Activated naive CD4-positive, alpha-beta T cell treated with anti-CD3 and anti-CD28 coated beads for 36 hours (primary cell): ENCODE measurements around the gene RPL38. TPM values are rescaled to one million over a fixed set of nuclear protein-coding genes. Genes with fewer than 3 reads are reported as not detected.

Experiments
- CTCF ChIA-PET: fragments of 350-600 bp; sonication (Branson Sonifier 250); formaldehyde crosslinking; loops from one replicate; lab custom pipeline; 2021; ENCODE audit warnings: antibody characterized with exemption; lab: Charles Lee
- DNase-seq: peaks from one replicate; pipeline ENCODE4 v3.0.0-alpha.2; 2020
- H3K27ac Mint-ChIP-seq: one replicate; pipeline ENCODE4 v1.8.0; 2021; ENCODE audit warnings: mild to moderate bottlenecking, mixed read lengths
- H3K27me3 Mint-ChIP-seq: one replicate; pipeline ENCODE4 v1.8.0; 2021; ENCODE audit warnings: low read depth, mixed read lengths
- H3K36me3 Mint-ChIP-seq: one replicate; pipeline ENCODE4 v1.8.0; 2021; ENCODE audit warnings: low read depth, mixed read lengths
- H3K4me1 Mint-ChIP-seq: one replicate; pipeline ENCODE4 v1.8.0; 2021; ENCODE audit warnings: low read depth, mixed read lengths
- H3K4me3 Mint-ChIP-seq: one replicate; pipeline ENCODE4 v1.8.0; 2021; ENCODE audit warnings: mild to moderate bottlenecking, moderate library complexity, mixed read lengths
- H3K9me3 Mint-ChIP-seq: one replicate; pipeline ENCODE4 v1.8.0; 2021; ENCODE audit warnings: mixed read lengths
- intact Hi-C: fragments of 100-400 bp; cut with micrococcal nuclease; formaldehyde crosslinking; loops from one replicate; pipeline ENCODE4 v1.15.1; 2023
- total RNA-seq, 2 experiments: library from RNA; stranded (reverse); gene quantifications; one replicate each; pipeline ENCODE4 v1.2.3, GENCODE V29; 2021

Gene RPL38
- total RNA-seq, 2 experiments from 2014 or later, result 1,784 to 1,916 TPM

DNA sequence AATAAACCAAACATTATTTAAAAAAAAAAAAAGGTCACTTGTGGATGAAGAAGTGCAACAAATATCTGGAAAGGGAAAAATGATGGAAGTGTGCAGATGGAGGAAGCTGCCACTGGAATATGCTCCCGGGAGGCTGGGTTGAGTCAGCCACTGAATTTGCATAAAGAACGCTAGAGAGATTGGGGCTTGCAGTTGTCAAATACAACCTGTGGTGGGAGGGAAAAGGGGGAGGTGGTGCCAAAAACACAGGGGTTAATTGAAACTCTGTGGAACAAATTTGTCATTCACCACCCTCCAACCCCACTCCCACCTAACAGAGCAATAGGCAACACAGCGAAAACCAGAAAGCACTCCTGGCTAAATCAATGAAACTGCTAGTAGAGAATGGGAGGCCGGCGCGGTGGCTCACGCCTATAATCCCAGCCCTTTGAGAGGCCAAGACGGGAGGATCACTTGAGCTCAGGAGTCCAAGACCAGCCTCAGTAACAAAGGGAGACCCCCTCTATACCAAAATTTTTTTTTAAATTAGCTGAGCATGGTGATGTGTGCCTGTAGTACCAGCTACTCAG, 37.6 kb upstream of the RPL38 start:
- peaks cover 1% of the 10 kb centered on the region for H3K4me1 Mint-ChIP-seq
- no peaks in the 10 kb centered on the region for H3K9me3 Mint-ChIP-seq
- H3K36me3 Mint-ChIP-seq, result no peaks in the 10 kb centered on the region
- no peak overlapping the region for H3K4me3 Mint-ChIP-seq
- H3K27ac Mint-ChIP-seq, result no peak overlapping the region
- no peak for DNase-seq
- peaks cover 12% of the 10 kb centered on the region for H3K27me3 Mint-ChIP-seq
- intact Hi-C loops, result no loop called here
- CTCF ChIA-PET, result no interaction called here

DNA sequence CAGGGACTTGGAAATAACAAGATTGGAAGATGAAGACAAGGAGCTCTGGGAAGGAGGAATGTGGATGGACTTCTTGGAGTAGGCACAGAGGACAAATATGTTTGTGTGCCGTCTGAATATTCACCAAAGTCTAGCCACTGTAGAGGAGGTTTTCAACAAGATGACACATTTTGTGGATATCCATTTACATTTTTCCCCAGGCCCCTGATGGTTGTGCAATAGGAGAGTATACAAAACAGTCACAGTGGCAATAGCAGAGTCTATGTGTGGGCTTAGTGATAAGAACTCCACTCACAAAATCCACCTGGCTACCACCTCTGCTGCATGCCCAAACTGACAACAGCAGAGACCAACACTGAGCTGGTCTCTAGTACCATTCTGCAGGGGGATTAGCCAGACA, 32.6 kb upstream of the RPL38 start:
- H3K27me3 Mint-ChIP-seq, result peaks cover 10% of the 10 kb centered on the region
- no peak for DNase-seq
- no peak overlapping the region for H3K4me3 Mint-ChIP-seq
- intact Hi-C loops, result loop anchor here (10.0 kb wide), 1 partner anchor 176 kb away; no protein-coding TSS in a partner anchor
- H3K4me1 Mint-ChIP-seq, result peaks cover 1% of the 10 kb centered on the region
- H3K27ac Mint-ChIP-seq, result no peak overlapping the region
- CTCF ChIA-PET, result interaction anchor here (1.3 kb wide), 1 partner anchor 741 kb away, joined by 3 read pairs; no protein-coding TSS in a partner anchor
- no peaks in the 10 kb centered on the region for H3K9me3 Mint-ChIP-seq
- no peaks in the 10 kb centered on the region for H3K36me3 Mint-ChIP-seq

DNA sequence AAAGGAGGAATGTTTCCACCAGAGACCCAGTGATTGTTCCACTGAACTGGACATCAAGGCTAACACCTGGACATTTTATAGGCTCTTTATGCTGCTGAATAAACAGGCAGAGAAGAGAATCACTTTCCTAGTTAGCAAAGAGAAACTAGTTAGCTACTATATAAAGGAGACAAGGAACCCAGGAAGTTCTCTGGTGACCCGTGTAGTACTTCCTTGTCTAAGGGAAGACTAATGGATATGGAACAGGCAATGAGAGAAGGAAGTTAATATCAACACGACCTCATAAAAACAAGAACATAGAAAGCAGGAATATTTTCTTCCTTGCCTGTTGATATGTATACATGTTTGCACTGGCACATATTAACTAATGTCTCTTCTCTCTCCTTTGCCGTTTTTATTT, 30.8 kb upstream of the RPL38 start:
- Mint-ChIP-seq H3K36me3 (no peaks in the 10 kb centered on the region), H3K4me1 (no peaks in the 10 kb centered on the region), H3K27me3 (peaks cover 10% of the 10 kb centered on the region), H3K9me3 (no peaks in the 10 kb centered on the region), H3K27ac (no peak overlapping the region), H3K4me3 (no peak overlapping the region)
- CTCF ChIA-PET, result interaction anchor here (0.6 to 0.9 kb wide), 2 partner anchors 10 to 67 kb away, joined by 4 to 6 read pairs; no protein-coding TSS in a partner anchor
- DNase-seq, result no peak
- intact Hi-C loops, result loop anchor here (10.0 kb wide), 1 partner anchor 178 kb away; no protein-coding TSS in a partner anchor

DNA sequence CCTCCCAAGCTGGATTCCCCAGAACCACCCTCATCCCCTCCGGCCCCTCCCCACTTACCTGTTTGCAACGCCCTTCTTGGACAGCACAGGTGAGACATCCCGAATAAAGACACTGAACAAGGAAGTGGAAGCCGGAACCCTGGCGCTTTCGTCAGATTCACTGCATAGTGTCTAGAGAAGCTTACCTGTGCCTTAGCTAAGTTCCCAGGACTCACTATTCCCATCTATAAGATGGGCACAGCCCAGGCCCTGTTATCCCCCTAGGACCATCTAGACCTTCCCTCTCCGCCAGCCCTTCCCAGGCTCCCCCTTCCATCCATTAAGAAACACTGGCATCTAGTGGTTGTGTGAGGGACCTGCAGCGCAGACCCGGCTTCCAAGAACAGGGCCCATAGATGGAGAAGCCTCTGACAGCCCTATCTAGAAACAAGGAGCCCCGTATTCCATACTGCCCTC, 26.9 kb upstream of the RPL38 start:
- intact Hi-C loops, result loop anchor here (1.0 to 10.0 kb wide), 6 partner anchors 86 to 747 kb away; partner anchors contain the start of gene SDK2
- Mint-ChIP-seq H3K36me3 (no peaks in the 10 kb centered on the region), H3K27ac (no peak overlapping the region), H3K4me3 (no peak overlapping the region), H3K9me3 (no peaks in the 10 kb centered on the region), H3K27me3 (peaks cover 13% of the 10 kb centered on the region), H3K4me1 (no peaks in the 10 kb centered on the region)
- CTCF ChIA-PET, result interaction anchor here (0.7 to 2.0 kb wide), 8 partner anchors 16 to 921 kb away, joined by 3 to 6 read pairs (median 4); no protein-coding TSS in a partner anchor
- peak; percentile 67 for DNase-seq

DNA sequence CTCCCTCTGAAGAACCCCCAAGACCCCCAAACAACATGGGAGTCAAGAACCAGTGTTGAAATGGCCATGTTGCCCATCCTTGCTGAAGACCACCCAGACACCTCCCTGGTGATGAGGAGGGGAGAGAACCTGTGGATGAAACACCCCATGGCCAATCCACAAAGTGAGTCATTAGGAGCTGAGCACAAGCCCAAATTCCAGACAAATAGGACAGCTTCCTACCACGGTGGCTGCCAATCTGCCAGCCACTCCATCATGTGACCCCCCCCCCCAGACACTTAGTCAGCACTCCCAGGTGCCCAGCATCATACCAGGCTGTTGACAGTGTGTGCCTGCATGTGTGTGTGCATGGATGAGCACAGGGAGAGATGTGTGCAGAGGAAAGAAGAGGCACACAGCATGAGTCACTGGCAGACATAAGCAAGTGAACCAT, 26.4 kb upstream of the RPL38 start:
- Mint-ChIP-seq H3K4me1 (no peaks in the 10 kb centered on the region), H3K9me3 (no peaks in the 10 kb centered on the region), H3K4me3 (no peak overlapping the region), H3K36me3 (no peaks in the 10 kb centered on the region), H3K27me3 (peaks cover 13% of the 10 kb centered on the region), H3K27ac (no peak overlapping the region)
- intact Hi-C loops, result loop anchor here (2.0 to 10.0 kb wide), 4 partner anchors 182 to 535 kb away; partner anchors contain the start of gene SDK2
- DNase-seq, result no peak
- CTCF ChIA-PET, result interaction anchor here (0.7 to 2.0 kb wide), 7 partner anchors 17 to 922 kb away, joined by 3 to 6 read pairs (median 3); no protein-coding TSS in a partner anchor

- no peak overlapping the region for H3K27ac Mint-ChIP-seq
- H3K36me3 Mint-ChIP-seq, result no peaks in the 10 kb centered on the region
- H3K27me3 Mint-ChIP-seq, result peaks cover 13% of the 10 kb centered on the region
- no peak overlapping the region for H3K4me3 Mint-ChIP-seq
- CTCF ChIA-PET, result interaction anchor here (1.2 to 1.6 kb wide), 2 partner anchors 20 to 750 kb away, joined by 3 read pairs; no protein-coding TSS in a partner anchor
- no peaks in the 10 kb centered on the region for H3K9me3 Mint-ChIP-seq
- no peaks in the 10 kb centered on the region for H3K4me1 Mint-ChIP-seq
- intact Hi-C loops, result loop anchor here (5.0 to 10.0 kb wide), 3 partner anchors 185 to 537 kb away; partner anchors contain the start of gene SDK2
- DNase-seq, result no peak
These were observed 23.9 kb upstream of the RPL38 start for GRCh38 chr17:74179576-74179975.

- no peak for DNase-seq
- no peak overlapping the region for H3K4me3 Mint-ChIP-seq
- intact Hi-C loops, result no loop called here
- CTCF ChIA-PET, result interaction anchor here (1.2 to 1.6 kb wide), 2 partner anchors 19 to 750 kb away, joined by 3 read pairs; no protein-coding TSS in a partner anchor
- H3K27ac Mint-ChIP-seq, result no peak overlapping the region
- H3K4me1 Mint-ChIP-seq, result no peaks in the 10 kb centered on the region
- H3K36me3 Mint-ChIP-seq, result no peaks in the 10 kb centered on the region
- H3K9me3 Mint-ChIP-seq, result no peaks in the 10 kb centered on the region
- H3K27me3 Mint-ChIP-seq, result peaks cover 13% of the 10 kb centered on the region
These were observed 23.1 kb upstream of the RPL38 start for GRCh38 chr17:74180336-74180735.

- H3K36me3 Mint-ChIP-seq, result no peaks in the 10 kb centered on the region
- no peak overlapping the region for H3K27ac Mint-ChIP-seq
- H3K9me3 Mint-ChIP-seq, result no peaks in the 10 kb centered on the region
- CTCF ChIA-PET, result interaction anchor here (0.6 to 1.6 kb wide), 2 partner anchors 18 to 162 kb away, joined by 3 to 5 read pairs; no protein-coding TSS in a partner anchor
- intact Hi-C loops, result no loop called here
- no peaks in the 10 kb centered on the region for H3K4me1 Mint-ChIP-seq
- no peak overlapping the region for H3K4me3 Mint-ChIP-seq
- no peak for DNase-seq
- peaks cover 11% of the 10 kb centered on the region for H3K27me3 Mint-ChIP-seq
These were observed 22.1 kb upstream of the RPL38 start for GRCh38 chr17:74181341-74181740.

DNA sequence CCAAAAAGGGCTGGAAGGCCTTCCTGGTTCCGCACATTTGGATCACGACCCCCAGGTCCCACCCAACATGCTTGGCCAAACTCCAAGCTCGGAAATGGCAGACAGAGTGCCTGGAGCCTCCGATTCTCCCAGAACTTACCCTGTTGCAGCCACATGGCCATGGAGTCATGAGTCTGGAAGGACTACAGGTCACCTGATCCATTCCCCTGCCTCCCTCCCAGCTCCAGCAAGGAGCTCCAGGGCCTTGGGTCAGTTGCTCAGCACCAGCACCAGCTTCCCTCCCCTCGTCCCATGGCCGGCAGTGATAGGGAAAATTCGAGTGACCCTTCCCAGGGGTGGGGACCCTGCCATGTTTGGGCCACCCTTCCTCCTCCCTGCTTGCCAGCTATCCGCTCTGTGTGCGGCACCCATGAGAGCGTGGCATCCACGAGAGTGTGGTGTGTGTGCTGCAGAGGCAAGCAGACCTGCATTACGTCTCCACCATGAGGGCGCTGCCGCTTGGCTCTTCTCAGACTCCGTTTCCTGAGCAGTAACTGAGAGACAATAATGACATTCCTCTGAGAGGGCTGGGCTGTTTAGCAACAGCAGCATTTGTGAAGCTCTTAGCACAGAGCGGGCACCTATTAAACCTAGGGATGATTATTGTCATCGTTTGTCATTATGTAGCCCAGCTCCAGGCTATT, 21.3 kb upstream of the RPL38 start:
- CTCF ChIA-PET, result interaction anchor here (0.7 to 1.2 kb wide), 2 partner anchors 9 to 184 kb away, joined by 3 to 4 read pairs; no protein-coding TSS in a partner anchor
- Mint-ChIP-seq H3K4me1 (no peaks in the 10 kb centered on the region), H3K9me3 (no peaks in the 10 kb centered on the region), H3K36me3 (no peaks in the 10 kb centered on the region), H3K4me3 (no peak overlapping the region), H3K27ac (no peak overlapping the region), H3K27me3 (peaks cover 4% of the 10 kb centered on the region)
- intact Hi-C loops, result no loop called here
- DNase-seq, result no peak

DNA sequence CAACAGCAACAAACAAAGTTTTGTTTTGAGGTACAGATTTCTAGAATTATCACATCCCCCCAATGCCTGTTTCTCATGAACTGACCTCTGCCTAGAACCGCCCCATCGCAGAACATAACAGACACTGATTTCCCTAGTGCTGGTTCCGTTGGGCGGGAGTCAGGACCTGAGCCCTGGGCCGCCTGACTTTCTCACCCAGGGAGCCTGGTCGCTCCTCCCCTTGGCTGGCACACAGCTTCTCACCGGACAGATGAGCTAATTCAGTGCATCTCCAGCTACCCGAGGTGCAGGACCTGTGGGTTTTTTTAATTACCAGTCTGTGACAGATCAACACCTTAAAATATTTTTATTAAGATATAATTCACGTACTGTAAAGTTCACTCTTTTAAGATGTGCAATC, 20.1 kb upstream of the RPL38 start:
- CTCF ChIA-PET, result no interaction called here
- DNase-seq, result no peak
- Mint-ChIP-seq H3K36me3 (no peaks in the 10 kb centered on the region), H3K27ac (no peak overlapping the region), H3K4me3 (no peak overlapping the region), H3K27me3 (peaks cover 3% of the 10 kb centered on the region), H3K9me3 (no peaks in the 10 kb centered on the region), H3K4me1 (no peaks in the 10 kb centered on the region)
- intact Hi-C loops, result no loop called here

GRCh38 chr17:74185571-74186185, 17.8 kb upstream of the RPL38 start:
- Mint-ChIP-seq H3K4me3 (no peak overlapping the region), H3K27ac (no peak overlapping the region), H3K27me3 (no peaks in the 10 kb centered on the region), H3K9me3 (no peaks in the 10 kb centered on the region), H3K4me1 (no peaks in the 10 kb centered on the region), H3K36me3 (no peaks in the 10 kb centered on the region)
- intact Hi-C loops, result no loop called here
- DNase-seq, result no peak
- CTCF ChIA-PET, result no interaction called here

DNA sequence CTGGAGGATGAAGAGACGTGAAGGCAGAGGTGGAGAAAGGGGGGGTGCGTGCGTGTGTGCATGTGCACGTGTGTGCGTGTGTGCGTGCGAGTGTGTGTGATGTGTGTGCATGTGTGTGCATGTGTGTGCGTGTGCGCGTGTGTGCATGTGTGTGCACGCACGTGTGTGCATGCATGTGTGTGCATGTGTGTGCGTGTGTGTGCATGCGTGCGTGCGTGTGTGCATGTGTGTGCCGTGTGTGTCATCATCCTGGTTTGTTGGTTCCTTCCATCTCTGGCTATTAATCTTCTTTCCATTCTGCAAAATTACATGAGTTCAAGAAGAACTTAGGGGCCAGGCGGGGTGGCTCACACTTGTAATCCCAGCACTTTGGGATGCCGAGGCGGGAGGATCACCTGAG, 17.0 kb upstream of the RPL38 start:
- intact Hi-C loops, result no loop called here
- no peak overlapping the region for H3K4me3 Mint-ChIP-seq
- H3K4me1 Mint-ChIP-seq, result no peaks in the 10 kb centered on the region
- no peaks in the 10 kb centered on the region for H3K27me3 Mint-ChIP-seq
- DNase-seq, result no peak
- no peaks in the 10 kb centered on the region for H3K36me3 Mint-ChIP-seq
- H3K27ac Mint-ChIP-seq, result no peak overlapping the region
- CTCF ChIA-PET, result interaction anchor here (1.9 kb wide), 1 partner anchor 13 kb away, joined by 9 read pairs; no protein-coding TSS in a partner anchor
- H3K9me3 Mint-ChIP-seq, result no peaks in the 10 kb centered on the region
